ENCODE results near the gene ERI3. TPM values are rescaled to one million over a fixed set of nuclear protein-coding genes. Genes with fewer than 3 reads are reported as not detected.

Gene ERI3
- total RNA-seq, 1 donor from 2014 or later: 72.1 TPM

DNA sequence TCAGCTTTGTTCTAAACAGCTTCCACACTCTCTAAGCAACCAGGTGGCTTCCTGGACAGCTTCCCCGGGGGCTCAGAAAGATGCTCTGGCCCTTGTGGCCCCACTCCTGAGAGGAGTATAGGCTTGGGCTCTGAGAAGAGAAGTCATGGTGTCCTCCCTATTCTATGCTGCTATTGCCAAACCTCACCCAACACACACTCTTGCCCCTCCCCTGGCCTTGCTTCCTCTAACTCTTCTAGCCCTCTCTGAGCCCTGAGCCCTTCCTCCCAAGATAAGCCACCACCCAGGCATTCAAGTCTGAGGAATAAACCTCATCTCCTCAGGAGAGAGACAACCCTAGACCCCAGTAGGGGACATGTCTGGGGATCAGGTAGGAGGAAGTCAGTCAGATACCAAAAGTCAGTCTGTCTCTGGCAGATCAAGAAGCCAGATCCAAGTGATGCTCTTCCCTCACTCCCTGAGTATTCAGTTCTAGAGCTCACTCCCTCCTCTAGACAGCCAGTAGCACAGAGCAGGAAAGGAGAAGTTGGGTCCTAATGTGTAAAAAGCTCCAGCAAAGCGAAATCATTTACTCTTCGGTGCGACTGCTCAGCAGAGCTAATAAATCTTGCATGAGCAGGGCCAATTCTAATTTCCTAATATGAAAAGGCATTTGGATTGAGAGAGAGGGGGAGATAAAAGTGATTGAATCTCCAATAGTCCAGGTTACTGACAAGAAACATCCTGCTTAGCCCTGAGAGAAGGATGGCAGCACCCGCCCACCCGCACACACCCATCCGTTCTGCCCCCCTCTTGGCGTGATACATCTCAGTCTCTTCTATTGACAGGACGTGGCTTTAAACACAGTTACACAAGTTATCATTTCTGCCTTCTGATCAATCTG lies 91.2 kb downstream of the ERI3 start:
- DNase-seq (ENCODE audit: low read depth): no peak

DNA sequence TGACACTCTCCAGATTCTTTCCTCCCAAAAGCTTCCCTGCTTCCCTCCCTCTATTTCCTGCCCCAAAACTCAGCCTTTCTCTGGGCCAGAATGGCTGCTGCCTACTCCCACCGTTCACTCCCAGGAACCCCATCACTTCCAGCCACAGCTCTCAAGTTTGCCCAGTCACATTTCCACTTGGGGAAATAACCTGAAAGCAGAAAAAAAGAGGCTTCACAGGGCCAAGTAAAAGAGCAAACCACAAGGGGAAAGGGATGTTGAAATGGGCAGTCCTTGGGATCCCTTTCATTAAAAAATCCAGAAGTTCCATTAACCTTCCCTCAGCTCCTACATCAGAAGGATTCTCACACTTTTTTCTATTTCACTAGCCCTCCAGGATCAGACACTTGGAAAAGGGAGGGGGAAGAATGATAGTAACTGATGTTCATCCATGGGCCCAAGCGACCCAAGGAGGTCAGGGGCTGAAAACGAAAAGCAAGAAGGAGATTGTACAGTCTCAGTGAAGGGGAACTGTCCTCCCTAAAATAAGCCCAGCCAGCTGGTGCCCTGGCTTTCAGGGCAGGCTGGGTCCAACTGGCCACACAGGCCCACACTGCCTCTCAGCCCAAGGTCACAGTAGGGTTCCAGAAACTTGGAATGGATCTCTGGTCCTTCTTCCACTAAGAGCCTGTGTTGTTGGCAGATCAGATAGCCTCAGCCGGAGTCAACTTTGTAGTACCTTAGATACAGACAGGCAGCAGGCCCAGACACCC lies 92.1 kb downstream of the ERI3 start:
- DNase-seq (ENCODE audit: low read depth): peak; percentile 17

DNA sequence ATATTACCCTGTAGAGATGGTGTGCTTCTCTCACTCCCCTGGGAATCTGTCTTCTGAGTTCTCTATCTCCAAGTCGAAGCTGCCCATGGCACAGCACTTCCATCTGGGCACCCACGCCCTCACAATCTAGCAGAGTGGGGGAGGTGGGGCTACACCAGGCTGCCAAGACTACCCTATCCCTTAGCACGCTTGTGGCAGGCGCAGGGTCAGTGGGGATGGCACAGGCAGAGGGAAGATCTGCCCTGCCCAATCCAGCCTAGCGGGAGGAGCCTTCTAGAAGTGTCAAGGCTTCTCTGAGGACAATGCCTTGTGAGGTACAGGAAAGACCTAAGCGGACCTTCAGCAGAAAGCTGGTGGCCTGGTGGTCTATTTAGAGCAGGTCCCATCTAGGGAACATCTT lies 92.6 kb downstream of the ERI3 start:
- no peak for DNase-seq (ENCODE audit: low read depth)

DNA sequence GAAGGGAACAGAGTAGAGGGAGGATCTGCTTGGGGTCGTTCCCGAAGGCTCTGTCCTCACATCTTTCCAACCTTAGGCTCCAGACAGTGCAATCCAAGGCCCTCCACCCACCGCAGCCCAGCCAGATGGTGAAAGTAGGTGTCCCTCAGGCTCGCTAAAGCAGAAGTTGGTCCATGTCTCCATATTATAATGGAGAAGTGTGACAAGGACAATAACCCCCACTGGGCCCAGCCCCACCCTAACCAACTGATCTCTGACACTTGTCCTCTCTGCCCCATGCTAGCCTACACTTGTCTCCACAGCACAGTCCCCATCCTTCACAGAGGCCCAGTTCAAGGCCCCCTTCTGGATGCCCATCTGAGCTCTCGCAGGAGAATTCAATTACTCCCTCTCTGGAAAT lies 93.1 kb downstream of the ERI3 start:
- DNase-seq (ENCODE audit: low read depth): no peak

DNA sequence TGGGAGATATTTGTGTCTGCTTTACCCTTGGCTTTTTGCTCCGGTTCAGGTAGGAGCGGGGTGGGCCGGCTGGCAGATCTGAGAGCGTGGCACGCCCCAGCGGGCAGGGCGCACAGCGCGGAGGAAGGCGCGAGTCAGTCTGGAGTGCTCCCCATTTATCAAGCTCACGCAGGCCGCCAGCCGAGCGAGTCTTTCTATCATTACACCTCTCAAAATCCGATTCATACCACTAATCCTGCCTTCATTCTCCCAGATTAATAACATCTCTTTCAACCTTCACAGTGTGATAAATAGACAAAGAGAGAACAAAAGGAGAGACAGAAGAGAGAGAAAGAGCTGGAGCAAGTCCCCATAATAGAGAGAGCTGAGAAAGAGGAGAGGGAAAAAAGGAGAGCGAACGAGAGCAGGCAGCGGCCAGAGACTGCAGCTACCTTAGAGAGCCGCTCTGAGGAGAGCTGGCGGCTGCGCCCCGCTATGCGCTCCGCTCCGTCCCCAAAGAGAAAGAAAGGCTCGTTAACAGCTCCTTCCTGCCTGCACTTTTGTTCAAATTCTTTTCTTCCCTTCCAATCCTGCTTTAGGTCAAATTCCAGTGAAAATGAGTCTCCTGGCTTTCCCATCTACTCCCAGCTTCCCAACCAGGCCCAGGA lies 93.8 kb downstream of the ERI3 start:
- DNase-seq (ENCODE audit: low read depth): no peak

DNA sequence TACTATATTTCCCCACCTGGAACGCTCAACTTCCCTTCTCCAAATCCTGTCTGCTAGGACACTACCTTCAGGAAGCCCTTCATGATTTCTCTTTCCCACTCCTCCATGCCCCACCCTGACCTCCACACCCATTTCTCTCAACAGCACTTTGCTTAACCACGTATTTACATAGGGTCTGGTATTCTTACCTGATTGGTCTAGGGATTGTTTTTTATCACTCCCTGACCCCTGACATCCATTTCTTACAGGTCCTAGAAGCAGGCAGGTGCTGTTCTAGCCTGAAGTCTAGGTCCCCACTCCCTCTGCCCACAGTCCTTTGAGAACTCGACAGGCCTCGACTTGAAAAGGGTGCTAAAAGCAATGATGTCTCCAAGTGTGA lies 94.3 kb downstream of the ERI3 start:
- DNase-seq (ENCODE audit: low read depth): no peak

DNA sequence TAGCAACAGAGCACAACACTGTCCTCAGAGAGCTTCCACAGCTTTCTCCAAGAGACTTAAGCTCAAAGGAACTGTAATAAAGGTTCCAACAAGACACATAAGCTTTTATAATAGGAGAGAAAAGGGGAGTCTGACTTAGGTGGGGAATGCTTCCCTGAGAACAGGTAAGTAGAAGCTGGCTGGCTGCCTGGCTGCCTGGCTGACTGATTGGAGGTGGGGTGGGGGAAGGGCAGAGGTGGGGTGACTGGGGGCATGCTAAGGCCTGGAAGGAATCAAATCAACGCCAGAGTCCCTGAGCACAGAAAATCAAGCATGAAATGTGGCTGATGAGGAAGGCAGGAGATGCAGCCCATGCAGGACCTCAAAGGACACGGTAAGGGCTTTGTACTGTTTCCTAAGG lies 96.0 kb downstream of the ERI3 start:
- no peak for DNase-seq (ENCODE audit: low read depth)

DNA sequence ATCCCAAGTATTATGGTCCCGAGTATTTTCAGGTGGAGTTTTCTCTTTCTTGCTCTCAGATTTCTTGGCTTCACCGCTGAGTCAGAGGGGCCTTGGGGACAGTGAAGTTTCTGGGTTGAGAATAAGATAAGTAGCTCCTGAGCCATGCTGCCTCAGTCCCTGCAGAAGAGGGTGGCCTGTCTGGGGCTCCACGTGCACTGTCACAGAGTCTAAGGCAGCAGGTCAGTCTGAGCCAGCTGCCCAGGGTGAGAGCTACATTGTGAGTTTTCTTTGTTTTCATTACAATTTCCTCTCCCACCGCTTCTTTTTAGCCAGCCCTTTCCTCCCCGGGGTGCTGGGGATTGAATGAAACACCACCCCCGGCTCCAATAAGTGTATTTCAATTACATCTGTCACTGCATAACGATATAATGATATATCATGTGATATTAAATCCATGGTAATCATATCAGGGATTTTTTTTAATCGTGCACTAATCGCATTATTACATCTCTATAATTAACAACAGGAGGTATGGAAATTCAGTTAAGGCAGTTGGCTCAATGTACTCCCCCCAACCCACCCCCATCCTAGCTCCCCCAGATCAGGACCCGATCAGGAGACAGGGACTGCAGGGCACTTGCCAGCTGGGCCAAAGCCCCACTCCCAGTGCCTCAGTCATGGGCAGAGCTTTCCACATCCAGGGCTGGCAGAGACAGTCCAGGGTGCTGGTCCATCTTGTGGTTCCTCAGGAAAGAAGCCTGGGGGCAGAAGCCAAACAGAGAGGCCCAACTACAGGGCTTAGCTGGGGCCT lies 98.1 kb downstream of the ERI3 start:
- no peak for DNase-seq (ENCODE audit: low read depth)

DNA sequence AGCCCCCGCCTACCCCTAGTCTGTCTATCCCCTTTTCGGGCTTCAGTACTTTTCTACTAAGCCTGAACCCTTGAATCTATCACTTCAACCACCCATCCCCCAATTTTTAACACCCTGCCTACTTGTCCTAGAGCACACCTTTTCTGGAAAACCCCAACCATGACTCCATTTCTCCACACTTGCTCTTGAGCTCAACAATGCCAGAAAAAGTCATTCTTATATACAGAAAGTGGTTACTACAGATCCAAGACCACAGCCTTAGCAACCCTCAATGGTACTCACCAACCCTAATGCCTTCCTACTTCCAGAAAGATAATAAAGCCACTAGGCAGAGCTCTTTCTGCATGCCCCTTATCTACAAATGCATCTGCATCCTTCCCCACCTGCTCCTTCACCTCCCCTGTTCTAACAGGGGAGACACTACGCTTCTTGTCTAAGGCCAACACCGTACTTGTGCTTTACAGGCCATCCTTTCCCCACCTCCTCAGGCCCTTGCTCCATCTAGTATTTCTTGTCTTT lies 100.6 kb downstream of the ERI3 start:
- no peak for DNase-seq (ENCODE audit: low read depth)

DNA sequence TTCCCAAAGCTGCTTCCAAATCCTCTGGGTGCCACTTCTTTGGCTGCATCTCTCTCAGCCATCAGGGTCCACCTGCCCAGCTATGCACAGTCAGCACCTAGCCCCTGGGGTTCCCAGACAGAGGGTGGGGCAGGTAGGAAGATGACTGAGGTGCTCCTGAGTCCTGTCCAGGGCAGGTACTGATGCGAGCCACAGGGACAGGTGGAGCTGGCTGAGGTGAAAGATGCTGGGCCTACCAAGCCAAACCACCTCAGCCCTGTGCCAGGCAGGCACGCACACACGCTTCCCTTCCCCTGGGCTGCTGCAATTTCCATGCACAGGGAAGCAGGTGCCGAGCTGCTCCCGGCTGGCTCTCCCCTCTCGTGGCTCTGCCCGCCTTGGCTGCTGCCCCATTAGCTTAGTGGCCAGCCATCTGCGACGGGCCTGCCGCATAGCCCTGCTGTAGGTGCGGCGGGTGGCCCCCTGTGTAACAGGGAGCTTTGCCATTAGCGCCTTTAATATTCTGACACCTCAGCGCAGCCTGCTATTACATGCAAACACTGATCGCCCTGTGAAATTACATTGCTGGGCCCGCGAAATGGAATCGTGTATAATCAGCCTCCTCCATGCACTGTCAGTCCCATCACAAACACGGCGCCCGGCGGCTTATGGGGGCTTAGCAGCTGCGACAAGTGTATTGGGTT lies 102.9 kb downstream of the ERI3 start:
- peak; percentile 34 for DNase-seq (ENCODE audit: low read depth)

DNA sequence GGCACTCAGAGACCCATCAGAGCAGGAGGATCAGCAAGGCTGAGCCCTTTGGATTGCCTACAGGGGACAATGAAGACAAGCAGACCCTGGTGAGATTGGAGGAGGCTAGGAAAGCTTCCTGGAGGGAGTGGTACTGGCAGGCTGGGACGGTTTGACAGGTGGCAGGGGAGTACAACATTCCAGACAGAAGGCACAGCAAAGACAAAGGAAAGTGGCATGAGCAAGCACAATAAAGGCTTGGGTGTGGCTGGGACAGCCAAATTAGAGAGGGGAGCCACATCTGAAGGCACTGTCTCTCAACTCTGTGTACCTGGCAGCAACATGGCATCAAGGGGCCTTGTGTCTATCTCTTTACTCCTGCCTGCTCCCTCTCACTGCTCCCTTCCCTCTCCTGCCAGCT lies 103.6 kb downstream of the ERI3 start:
- peak; percentile 20 for DNase-seq (ENCODE audit: low read depth)

DNA sequence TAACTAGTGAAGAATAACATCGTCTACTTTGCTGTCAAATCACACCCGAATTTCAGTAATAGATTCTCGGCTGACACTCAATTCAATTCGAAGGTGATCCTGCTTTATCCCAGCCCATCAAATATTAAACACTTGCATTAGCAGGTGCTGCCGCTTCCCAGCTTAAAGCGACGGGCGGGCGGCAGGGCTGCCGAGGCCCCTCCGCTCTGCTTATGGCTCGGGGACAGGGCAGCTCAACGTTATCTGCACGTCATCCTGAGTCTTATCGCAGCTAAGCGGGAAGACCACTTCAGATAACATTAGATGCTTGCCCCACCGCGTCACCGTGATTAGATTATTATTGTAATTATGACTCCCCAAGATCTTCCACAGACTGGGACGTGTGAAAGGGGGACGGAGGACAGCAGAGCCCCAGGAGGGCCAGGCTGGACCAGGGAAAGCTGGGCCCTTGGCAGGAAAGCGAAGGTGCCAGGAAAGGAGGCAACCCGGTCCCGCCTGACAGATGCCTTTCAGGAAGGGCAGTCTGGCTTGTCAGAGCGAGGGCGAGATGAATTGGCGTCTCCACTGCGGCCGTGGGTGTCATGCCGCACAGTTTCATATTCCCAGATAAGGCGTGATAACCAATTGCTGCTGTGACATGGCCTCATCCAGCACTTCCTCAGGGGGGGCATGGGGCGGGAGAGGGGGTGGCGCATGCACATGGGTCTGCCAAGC lies 104.8 kb downstream of the ERI3 start:
- no peak for DNase-seq (ENCODE audit: low read depth)

DNA sequence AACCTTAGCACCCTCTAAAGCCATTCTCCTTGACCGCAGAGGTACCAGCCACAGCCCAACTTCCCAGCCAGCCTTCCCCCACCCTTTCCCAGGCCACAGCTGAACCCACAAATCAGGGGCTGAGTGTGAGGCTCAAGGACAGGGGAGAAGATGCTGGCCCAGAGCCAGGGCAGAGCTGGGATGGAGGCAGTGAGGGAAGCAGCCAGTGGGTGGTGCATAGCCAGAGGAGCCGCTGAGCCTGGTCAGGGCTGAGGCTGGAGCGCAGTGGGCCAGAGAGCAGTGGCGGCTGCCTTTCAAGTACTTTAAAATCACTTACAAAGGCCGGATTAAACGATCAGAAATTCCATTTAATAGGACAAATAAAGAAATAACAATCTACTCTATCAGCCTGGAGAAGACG lies 105.5 kb downstream of the ERI3 start:
- no peak for DNase-seq (ENCODE audit: low read depth)

DNA sequence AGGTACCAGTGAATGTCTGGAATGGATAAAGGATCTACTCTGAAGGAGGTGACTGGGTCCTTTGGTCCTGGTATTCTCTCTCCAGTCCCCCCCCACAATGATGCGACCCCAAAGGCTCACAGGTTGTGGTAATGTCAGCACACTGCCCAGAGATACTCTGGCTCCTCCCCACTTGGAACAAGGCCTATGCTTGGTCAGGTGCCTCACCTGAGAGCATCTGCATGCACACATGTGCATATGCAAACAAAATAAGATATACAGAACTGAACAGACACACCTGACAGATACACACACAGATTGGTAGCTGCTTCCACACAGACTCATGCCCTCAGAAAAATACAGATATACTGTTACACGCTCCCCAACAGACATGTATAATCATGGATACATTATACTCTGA lies 108.3 kb downstream of the ERI3 start:
- DNase-seq (ENCODE audit: low read depth): no peak

DNA sequence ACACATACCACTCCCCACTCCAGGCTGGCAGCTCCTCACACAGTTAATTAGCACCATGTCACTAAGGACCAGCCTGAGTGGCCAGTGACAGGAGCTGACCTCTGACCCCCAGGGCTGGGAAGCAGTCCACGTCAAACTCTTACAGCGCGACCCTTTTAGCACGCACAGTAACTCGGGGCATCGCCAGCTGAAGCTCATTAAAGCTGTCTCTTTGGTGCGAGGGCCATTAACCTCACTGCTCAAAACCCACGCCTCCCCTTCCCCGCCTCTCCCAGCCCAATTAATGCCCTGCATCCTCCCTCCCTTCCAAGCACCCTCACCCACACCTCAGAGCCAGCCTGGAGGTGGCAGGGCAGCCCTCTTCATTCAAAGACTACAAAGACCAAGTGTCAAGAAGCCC lies 110.1 kb downstream of the ERI3 start:
- no peak for DNase-seq (ENCODE audit: low read depth)

DNA sequence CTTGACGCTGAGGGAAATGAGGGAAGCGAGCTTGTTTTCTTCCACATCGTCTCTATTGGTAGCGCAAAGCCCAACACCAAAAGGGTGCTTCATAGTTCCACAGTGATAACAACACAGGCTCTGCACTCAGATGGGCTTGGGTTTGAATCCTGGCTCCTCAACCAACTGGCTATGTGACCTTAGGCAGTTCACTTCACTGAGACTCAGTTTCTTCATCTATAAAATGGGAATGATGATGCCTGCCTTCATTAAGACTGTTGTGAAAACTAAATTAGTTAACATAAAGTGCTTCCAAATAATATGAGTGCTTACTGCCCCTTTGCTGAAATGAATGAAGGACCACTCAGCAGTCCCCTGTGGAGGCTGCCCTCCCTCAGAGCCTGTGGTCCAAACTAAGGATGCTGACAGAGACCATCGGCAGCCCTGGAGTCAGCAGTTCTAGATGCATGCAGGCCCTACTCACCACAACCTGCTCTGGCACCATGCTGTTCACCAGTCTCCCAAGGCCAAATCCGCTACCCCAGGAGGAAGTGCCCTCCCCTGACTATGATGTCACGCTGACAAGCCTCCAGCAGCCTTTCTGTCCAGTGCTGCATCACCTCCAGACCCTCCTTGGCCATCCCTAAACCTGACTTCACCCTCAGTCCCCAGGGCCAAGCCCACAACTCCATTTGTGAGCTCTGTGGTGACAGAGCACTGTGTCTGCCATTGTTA lies 111.1 kb downstream of the ERI3 start:
- no peak for DNase-seq (ENCODE audit: low read depth)

DNA sequence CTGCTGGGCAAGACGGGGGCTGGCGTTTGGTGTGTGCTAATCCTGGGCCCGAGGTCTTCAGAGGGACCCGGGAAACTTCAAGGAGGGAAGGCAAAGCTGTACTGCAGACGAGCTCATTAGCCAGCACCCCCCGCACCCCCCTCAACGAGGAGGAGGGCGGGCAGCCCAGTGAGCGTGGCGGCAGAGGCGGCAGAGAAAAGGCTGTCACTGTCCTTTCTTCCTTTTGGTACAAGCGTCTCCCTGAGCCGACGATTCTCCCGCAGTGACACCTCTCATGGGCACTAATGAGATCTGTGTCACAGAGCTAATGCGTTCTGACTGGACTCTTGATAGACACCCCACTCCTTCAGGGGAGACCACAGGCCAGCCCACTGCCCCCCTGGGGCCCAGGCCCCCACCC lies 112.3 kb downstream of the ERI3 start:
- no peak for DNase-seq (ENCODE audit: low read depth)

DNA sequence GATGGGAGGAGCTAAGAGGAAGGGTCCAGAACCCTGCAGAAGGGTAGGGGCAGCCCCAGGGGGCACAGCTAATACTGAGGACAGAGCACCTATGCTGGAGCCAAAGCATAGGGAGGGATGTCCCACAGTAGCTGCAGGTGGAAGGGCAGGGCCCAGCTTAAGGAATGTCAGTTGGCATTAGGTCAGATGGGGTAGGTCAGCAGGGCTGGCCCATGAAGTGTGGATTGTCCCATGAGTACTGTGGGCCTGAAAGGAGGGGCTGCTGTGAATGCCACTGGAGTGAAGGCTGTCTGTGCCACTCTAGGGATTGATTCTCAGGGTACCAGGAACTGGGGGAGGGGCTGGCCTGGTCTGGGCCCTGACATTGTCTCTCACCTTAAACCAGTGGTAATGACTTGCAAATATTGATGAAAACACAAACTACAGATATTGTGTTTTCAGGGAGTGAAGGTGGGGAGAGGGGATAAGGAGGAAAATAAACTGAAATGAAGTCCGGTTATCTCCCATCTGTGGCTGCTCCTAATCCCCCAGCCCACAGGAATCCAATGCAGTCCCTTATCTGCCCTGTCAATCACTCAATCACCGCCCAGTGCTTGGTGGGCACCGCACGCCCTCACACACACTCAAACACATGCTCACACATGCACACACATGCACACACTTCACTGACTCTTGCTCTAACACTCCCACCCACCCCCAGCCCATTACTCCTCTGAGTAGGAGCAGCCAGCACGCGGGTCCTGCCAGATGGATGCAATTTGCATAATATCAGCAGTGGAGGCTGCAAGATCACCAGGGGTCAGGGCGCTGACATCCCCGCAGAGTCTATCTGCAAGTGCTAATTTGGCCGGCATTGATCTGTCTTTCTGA lies 114.0 kb downstream of the ERI3 start:
- DNase-seq (ENCODE audit: low read depth): peak; percentile 50
